GM12872 (cell line): ENCODE results near the gene TUBB2B.

Experiments
- CTCF ChIP-seq: IDR thresholded peaks from 3 replicates; pipeline ENCODE4 v1.5.1; 2011; ENCODE audit warnings: low read depth, mild to moderate bottlenecking, low read length, moderate library complexity; ENCODE audit not compliant: insufficient read depth

Gene TUBB2B

GRCh38 chr6:3190056-3190455, 37.4 kb downstream of the TUBB2B start:
- no peak for TF ChIP-seq CTCF

- TF ChIP-seq CTCF: no peak
Observed at GRCh38 chr6:3188262-3188661, 39.2 kb downstream of the TUBB2B start.

GRCh38 chr6:3186974-3187382, 40.5 kb downstream of the TUBB2B start:
- TF ChIP-seq CTCF: no peak

GRCh38 chr6:3183066-3183465, 44.4 kb downstream of the TUBB2B start:
- TF ChIP-seq CTCF: no peak

- no peak for TF ChIP-seq CTCF
Observed at GRCh38 chr6:3181105-3181504, 46.3 kb downstream of the TUBB2B start.

- TF ChIP-seq CTCF: no peak
Observed at GRCh38 chr6:3176562-3177355, 50.7 kb downstream of the TUBB2B start.

GRCh38 chr6:3175715-3176402, 51.6 kb downstream of the TUBB2B start:
- no peak for TF ChIP-seq CTCF
